ENCODE results near the gene LTB4R.

DNA sequence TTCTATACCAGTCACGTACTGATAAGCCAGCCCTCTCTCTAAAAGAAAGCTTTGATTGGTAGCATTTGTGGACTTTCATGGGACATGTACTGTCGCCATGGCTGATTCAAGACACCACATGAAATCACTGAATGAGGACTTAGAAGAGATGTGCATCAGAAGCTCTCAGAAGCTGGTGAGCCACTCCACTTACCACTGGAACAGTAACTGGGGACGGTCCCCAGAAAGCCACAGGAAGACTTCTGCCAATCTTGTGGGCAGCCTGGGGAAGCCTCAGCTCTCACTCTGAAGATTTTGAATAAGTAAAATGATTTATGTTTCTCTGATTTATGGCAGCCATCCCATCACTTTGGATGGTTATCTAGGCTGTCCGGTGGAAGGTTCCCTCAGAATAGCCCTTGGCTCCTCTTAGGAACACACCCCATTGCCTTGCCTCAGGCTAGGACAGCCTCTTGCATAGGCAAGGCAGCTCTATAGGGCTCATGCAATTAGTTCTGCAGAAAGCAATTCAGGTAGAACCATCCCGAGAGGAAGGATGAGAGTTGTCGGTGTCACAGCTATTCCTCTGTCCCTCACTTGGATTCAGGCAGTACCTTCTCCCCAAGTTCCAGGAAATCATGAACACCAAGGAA, 21.5 kb upstream of the LTB4R start:
- no peak for TF ChIP-seq POLR2A (IDR thresholded peaks at IDR 0.05)
- TF ChIP-seq, protein P1, sequence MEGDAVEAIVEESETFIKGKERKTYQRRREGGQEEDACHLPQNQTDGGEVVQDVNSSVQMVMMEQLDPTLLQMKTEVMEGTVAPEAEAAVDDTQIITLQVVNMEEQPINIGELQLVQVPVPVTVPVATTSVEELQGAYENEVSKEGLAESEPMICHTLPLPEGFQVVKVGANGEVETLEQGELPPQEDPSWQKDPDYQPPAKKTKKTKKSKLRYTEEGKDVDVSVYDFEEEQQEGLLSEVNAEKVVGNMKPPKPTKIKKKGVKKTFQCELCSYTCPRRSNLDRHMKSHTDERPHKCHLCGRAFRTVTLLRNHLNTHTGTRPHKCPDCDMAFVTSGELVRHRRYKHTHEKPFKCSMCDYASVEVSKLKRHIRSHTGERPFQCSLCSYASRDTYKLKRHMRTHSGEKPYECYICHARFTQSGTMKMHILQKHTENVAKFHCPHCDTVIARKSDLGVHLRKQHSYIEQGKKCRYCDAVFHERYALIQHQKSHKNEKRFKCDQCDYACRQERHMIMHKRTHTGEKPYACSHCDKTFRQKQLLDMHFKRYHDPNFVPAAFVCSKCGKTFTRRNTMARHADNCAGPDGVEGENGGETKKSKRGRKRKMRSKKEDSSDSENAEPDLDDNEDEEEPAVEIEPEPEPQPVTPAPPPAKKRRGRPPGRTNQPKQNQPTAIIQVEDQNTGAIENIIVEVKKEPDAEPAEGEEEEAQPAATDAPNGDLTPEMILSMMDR (IDR thresholded peaks at IDR 0.05 in 4 of 5, conservative IDR thresholded peaks at IDR 0.05 in 1 of 5): no peak

Measured in gastrocnemius medialis (tissue), 4 donors.